Activated CD4-positive, alpha-beta T cell treated with anti-CD3 and anti-CD28 coated beads, Interleukin-2, amount 50 U/mL, for 24 hours (primary cell): ENCODE data around the gene YJU2.
A peak's percentile ranks its signal among the peaks of the same experiment; 100 is the strongest.
"Not testable (repeated sequence)": the region's sequence is repeated elsewhere in the genome, so short reads cannot be mapped to it uniquely, and the experiment has no call there.

Experiments
- DNase-seq, 2 donors: peaks; one replicate each; pipeline ENCODE4 v3.0.0-alpha.2; 2020; ENCODE audit warnings: low read depth in 1 of 2, low spot score in 1 of 2

Gene YJU2

DNA sequence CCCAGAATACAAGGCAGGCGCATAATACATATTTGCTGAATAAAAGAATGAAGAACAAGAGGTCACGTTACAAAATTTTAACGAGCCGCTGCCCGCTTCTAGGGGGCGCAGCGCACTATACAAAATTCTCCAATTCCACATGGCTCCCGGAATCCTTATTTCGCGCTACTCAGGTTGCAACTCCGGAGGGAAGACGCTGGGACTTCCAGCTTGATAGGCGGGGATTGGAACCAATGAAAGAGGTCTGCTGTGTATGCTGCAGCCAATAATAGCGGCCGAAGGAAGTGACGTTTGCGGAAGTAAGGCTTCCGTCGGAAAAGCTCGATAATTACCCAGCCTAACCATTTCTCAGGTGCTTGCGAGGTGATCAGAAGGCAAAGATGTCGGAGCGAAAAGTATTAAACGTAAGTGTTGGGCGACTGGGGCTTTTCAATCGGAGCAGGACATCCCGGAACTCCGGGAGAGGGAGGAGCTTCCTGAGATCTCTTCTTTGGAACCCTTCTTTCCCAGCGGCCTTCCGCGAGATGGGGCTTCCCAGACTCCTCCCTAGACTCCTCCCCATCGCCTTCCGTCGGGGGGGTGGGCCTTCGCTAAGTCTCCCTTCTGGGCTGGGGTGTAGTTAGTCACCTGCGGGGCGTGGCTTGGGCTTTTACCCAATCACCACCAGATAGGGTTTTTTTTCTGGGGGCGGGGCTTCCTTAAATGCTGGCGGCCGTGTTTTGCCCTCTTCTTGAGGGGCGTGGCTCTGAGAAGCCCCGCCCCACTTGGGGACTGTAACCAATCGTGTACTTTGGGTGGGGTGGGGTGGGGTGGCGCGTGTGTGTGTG is at the start of gene YJU2:
YJU2 (plus strand) TSS at position 314 of the 827 bp plus-strand sequence; CDS start at position 381, 67 bp downstream.
- peak; percentile 93 to 99 for DNase-seq

DNA sequence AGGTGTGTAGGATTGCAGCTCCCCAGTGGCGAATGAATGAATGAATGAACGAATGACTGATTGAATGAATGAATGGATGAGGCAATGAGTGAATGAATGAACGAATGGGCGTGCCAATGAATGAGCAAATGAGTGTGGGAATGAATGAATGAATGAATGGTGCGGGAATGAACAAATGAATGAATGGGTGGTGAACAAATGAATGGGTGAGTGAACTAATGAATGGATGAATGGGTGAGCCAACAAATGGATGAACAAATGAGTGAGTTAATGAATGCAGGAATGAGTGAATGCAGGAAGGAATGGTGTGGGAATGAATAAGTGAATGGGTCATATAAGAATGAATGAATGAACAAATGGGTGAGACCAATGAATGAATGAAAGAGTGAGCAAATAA is 49.7 kb upstream of the YJU2 start:
- DNase-seq = no peak

DNA sequence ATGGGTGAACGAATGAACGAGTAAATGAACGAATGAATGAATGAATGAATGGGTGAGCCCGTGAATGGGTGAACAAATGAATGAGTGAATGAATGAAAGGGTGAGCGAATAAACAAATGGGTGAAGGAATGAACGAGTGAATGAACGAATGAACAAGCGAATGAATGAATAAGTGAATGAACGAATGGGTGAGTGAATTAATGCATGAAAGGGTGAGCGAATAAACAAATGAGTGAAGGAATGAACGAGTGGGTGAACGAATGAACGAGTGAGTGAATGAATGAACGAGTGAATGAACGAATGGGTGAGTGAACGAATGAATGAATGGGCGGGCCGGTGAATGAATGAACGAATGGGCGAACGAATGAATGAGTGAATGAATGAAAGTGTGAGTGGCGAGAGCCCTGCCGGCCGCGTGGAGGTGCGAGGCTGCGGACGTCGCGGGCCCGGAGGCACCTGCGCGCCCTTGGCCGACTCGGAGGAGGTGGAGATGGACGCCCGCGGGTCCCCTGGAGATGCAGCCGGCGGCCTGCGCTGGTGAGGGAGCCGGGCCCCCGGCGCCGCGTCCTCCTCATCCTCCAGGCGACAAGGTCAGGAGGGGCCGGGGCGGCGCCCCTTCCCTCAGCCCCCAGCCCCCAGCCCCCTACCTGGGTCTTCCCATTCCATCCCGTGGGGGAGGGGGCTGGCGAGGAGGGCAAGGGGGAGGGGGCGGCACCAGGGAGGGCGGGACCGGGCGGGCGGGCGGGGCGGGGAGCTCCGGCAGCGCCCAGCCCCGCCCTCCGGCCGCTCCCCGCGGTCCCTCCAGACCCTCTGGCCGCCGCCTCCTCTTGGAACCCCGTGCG is 49.0 kb upstream of the YJU2 start:
- DNase-seq = no peak

DNA sequence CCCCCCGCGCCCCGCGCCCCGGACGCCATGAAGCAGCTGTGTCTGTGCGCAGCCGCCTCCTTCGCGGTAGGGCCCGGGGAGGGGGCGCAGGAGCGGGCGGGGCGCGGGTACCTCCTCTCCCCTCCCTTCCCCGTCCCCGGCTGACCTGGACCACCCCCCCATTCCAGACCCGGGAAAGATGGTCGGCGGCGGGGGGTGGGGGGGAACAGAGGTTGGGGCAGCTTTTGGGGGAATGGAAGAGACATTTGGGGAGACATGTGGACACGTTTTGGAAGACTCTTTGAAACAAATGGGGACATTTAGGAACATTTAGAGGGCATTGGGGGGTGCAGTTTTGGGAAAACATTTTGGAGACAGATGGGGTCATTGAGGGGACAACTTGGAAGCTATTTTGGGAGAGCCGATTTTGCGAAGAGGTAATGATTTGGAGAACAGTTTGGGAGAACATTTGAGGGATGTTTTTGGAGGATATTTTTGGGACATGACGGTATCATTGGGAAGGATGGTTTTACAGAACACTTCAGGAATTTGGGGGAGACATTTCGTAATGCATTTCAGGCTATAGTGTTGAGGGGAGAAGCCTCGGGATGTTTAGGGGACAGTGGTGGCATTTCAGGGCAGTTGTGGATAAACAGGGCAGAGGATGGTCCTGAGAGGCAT is 48.3 kb upstream of the YJU2 start:
- DNase-seq = no peak

DNA sequence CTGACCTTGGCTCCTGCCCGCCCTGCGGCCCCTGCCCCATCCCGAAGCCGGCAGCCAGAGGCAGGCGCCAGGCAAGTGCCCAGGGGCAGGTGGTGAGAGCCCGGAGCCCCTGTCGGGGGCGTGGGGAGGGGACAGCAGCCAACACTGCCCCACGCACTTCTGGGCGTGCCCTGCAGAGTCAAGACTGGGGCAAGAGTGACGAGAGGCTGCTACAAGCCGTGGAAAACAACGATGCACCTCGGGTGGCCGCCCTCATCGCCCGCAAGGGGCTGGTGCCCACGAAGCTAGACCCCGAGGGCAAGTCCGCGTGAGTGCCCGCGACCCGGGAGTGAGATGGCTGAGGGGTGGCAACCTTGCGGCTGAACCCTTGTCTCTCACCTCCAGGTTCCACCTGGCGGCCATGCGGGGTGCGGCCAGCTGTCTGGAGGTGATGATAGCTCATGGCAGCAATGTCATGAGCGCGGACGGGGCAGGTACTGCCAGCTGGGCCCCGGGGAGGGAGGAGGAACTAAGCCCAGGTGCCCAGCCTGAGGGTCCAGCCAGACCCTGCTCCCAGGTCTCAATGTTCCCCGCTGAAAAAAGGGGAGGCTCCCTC is 47.1 kb upstream of the YJU2 start:
- DNase-seq = no peak

DNA sequence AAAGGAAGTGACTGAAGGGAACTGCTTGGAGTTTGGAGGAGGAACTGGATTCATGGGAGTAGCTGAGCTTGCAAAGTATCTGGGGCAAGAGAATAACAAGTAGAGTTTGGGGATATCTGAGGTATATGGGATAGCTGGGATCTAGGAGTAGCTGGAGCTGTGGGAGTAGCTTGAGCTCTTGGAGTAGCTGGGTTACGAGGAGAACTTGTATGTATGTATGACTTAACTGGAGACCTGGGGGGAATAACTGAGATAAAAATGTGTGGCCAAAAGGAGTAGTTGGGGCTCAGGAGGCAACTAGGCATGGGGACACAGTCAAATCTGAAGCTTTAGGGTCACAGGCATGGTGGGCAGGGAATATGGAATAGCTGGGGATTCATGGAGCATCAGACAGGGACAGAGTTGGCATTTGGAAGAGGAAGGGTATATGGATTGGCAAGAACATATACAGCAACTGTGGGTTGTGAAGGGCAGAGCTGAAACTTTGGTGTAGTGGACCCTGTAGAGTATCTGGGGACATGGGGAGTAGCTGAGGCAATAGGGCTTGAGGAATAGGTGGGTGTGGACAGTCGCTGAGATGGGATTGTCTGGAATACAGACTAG is 45.8 kb upstream of the YJU2 start:
- DNase-seq = no peak

DNA sequence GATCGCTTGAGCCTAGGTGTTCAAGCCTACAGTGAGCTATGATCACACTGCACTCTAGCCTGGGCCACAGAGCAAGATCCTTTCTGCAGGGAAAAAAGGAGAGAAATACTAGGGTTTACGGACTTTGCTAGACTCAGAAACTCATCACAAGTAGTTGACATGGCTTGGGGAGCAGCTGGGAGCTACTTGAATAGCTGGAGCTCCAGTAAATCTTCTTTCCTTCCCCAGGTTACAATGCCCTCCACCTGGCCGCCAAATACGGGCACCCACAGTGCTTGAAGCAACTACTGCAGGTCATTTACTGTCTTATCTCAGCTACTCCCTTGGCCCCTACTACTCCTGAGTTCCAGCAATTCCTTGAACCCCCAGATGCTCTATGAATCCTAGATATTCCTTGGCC is 45.1 kb upstream of the YJU2 start:
- DNase-seq = no peak

DNA sequence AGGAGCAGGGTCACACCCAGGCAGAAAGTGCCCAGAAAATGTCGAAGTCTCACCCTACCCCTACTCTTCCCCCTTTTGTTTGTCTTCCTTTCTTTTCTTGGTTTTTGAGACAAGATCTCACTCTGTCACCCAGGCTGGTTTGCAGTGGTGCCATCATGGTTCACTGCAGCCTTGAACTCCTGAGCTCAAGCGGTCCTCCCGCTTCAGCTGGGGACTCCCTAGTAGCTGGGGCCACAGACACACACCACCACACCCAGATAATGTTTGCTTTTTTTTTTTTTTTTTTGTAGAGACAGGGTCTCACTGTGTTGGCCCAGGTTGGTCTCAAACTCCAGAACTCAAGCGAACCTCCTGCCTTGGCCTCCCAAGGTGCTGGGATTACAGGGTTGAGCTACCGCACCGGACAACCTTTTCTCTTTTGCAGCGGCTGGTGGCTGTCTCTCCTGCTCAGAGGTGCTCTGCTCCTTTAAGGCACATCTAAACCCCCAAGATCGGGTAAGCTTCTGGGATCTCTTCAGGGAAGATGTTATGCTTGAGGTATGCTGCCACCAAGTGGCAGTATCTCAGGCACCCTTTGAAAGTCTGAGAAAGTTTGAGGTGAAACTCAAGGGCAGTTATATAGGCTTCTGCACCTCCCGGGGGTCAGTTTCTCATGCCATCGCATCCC is 39.9 kb upstream of the YJU2 start:
- DNase-seq = no peak

DNA sequence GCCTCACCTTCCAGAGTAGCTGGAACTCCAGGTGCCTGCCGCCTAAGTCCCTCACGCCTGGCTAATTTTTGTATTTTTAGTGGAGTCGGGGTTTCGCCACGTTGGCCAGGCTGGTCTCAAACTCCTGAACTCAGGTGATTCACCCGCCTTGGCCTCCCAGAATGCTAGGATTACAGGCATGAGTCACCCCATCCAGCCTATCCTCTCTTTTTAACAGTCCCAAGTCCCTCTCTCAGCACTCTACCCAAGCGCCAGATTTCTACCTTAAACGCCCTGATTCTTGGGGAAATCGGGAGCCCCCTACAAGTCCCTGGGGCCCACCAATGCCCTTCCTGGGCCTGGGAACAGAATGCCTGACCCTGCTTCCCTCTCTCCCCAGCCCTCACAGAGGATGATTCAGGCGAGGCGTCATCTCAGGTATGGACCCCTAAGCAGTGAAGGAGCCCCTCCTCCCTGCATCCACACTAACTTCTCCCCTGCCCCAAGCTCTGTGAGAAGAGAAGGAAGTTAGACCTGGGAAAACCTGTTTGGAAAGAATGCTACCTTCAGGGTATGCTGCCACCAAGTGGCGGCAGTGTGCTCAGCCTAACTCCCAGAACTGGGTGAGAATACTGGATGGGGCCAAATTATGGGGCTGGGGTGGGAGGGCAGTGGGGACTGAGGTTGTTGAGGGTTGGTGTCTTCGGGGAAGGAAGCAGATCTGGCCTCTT is 38.3 kb upstream of the YJU2 start:
- no peak for DNase-seq

DNA sequence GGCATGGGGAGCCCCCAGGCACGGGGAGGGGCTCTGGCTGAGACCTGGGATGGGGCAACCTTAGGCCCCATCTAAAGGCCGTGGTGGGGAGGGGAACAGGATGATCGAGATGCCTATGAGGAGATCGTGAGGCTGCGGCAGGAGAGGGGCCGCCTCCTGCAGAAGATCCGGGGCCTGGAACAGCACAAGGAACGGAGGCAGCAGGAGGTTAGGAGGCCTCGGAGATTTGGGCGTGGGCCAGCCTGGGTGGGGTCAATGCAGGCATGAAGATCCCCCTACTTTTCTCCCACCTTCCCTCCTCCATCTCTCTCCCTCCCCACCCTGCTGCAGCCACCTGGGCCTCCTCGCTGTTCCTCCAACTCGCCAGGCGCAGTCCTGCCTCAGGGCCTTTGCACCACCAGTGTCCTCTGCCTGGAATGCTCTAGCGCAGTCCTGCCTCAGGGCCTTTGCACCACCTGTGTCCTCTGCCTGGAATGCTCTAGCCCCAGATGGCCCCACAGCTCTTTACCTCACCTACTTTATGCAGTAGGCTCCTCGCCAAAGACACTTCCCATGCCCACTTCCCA is 36.6 kb upstream of the YJU2 start:
- no peak for DNase-seq

DNA sequence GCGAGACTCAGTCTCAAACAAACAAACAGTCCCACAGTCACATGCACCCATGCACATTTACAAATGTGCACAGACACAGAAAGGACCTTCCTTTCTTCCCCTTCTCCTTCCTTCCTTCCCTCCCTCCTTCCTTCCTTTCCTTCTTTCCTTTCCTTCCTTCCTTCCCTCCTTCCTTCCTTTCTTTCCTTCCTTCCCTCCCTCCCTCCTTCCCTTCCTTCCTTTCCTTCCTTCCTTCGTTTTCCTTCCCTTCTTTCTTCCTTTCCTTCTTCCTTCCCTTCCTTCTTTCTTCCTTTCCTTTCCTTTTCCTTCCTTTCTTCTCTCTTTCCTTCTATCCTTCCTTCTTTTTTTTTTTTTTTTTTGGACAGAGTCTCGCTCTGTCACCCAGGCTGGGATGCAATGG is 33.8 kb upstream of the YJU2 start:
- DNase-seq = no peak

DNA sequence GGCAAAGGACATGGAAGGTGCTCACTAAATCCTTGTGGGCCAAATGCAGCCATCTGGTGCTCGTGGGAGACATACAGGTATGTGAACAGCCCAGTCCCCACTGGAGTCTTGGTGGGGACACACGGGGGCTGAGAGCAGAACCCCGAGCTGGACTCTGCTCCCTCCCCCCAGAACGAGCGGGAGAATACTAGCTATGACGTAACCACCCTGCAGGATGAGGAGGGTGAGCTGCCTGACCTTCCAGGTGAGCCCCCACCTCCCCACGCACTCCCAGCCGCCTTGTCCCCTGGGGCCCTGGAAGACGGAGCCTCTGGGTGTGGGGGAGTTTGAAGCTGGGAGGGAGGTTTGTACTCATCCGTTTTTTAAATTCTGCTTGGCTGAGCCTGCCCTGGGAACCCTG is 31.1 kb upstream of the YJU2 start:
- DNase-seq = no peak

DNA sequence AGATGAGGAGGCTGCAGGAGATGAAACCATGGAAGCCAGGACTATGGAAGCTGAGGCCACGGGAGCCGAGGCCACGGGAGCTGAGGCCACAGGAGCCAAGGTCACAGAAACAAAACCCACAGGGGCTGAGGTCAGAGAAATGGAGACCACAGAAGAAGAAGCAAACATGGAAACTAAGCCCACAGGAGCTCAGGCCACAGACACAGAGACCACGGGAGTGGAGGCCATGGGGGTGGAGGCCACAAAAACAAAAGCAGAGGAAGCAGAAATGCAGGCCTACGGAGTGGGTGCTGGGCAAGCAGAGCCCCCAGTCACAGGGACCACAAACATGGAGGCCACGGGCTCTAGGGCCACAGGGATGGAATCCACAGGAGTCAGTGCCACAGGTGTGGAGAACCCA is 30.0 kb upstream of the YJU2 start:
- DNase-seq = no peak

DNA sequence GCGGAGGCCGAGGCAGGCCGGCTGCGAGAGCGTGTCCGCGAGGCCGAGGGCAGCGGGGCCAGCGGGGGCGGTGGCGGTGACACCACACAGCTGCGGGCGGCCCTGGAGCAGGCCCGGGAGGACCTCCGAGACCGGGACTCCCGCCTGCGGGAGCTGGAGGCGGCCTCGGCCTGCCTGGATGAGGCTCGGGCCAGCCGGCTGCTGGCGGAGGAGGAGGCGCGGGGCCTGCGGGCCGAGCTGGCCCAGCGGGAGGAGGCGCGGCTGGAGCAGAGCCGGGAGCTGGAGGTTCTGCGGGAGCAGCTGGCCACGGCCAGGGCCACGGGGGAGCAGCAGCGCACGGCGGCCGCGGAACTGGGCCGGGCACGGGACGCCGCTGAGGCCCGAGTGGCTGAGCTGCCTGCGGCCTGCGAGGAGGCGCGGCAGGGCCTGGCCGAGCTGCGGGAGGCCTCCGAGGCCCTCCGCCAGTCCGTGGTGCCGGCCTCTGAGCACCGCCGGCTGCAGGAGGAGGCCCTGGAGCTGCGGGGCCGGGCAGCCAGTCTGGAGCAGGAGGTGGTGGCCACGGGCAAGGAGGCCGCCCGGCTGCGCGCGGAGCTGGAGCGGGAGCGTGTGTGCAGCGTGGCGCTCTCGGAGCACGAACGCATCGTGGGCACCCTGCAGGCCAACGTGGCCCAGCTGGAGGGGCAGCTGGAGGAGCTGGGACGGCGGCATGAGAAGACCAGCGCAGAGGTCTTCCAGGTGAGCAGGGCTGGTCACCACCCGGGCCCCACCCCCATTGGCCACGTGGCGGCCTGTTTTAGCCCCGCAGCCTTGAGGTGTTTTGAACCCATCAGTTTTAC is 29.2 kb upstream of the YJU2 start:
- DNase-seq = no peak

DNA sequence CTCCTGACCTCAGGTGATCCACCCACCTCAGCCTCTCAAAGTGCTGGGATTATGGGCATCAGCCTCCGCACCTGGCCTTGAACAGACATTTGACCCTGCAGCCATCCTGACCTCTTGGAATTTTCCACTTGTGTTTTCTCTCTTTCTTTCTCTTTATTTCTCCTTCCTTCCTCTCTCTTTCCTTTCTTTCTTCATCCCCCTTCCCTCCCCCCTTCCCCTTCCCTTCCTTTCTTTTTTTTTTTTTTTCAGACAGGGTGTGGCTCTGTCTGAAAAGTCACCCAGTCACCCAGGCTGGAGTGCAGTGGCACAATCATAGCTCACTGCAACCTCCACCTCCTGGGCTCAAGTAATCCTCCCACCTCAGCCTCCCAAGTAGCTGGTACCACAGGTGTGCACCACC is 28.4 kb upstream of the YJU2 start:
- not testable (repeated sequence) for DNase-seq

DNA sequence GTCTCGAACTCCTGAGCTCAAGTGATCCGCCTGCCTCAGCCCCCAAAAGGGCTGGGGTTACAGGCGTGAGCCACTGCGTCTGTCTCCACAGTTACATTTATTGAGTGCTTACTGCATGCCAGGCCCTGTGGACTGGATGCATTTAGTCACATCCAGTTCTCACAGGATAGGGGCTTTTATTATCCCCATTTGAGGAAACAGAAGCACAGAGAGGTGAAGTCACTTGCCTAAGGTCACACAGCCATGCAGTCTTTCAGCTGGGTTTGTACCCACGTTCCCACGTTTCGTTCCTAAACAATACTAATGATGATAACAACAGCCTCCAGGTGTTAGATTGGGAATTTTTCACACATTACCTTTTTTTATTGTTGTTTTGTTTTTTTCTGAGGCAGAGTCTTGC is 26.7 kb upstream of the YJU2 start:
- DNase-seq = no peak

DNA sequence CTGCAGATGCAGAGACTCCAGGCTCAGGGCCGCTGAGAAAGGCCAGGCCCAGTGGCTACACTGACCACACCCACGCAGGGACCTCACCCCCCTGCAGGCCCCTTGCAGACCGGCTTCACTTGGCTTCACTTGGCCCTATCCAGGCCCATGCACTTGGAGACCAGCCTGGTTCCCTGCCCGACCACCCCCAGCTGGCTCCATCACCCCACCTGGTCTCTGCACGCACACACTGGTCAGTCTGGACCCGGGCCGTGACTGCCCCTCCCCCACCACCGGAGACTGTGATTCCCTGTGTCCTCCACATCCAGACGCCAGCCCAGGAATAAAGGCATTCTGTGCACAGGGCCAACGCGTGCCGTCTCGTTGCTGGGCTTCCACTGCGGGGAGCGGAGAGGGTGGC is 22.4 kb upstream of the YJU2 start:
- DNase-seq = no peak

DNA sequence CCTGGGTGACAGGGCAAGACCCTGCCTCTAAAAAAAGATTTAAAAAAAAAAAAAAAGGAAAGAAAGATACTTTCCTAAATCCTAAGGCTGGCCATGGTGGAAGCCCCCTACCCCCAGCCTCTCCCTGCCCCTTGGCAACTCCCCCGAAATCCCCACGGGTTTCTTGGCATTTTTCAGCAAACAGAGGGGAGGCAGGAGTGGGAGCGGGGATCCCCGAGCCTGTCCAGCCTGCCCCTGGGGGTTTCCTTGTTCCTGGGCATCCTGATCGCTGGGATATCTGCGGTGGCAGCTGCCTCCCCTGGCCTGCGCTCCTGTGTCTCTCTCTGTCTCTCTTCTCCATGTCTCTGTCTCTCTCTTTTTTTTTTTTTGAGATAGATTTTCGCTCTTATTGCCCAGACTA is 21.0 kb upstream of the YJU2 start:
- no peak for DNase-seq

DNA sequence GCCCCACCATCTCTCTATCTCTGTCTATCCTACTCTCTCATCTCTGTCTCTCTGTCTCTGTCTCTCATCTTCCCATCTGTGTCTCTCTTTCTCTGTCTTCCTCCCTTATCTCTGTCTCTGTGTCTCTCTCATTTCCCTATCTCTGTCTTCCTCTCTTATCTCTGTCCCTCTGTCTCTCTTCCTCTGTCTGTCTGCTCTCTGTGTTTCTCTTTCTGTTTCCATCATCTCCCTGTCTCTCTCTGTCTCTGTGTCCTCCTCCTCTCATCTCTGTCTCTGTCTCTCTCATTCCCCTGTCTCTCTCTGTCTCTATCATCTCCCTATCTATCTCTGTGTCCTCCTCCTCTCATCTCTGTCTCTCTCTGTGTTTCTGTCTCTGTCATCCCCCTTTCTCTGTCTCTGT is 19.1 kb upstream of the YJU2 start:
- no peak for DNase-seq
